GM12878 (cell line): ENCODE results near the gene SNX15.

Experiments used
- CHD4 ChIP-seq: fragments of 200-600 bp; sonication (generic); IDR thresholded peaks from 2 replicates; pipeline ENCODE4 v1.6.1; 2016; ENCODE audit warnings: mild to moderate bottlenecking
- EZH2 ChIP-seq: IDR thresholded peaks from 2 replicates; pipeline ENCODE4 v1.6.1; 2012; ENCODE audit warnings: low read depth, mild to moderate bottlenecking, control low read depth, inconsistent platforms, low read length, borderline replicate concordance; ENCODE audit not compliant: control insufficient read depth
- JUNB ChIP-seq: IDR thresholded peaks from 2 replicates; pipeline ENCODE4 v1.6.1; 2016; ENCODE audit warnings: antibody characterized with exemption, mild to moderate bottlenecking
- POLR2A ChIP-seq: IDR thresholded peaks from 2 replicates; pipeline ENCODE4 v1.6.1; 2011; ENCODE audit warnings: low read depth, mild to moderate bottlenecking, low read length
- ZNF274 ChIP-seq: IDR thresholded peaks from one replicate; pipeline ENCODE4 v1.8.0; 2011; ENCODE audit not compliant: insufficient read length, insufficient read depth
- TF ChIP-seq, protein P1 (sequence below): IDR thresholded peaks from 2 replicates; pipeline ENCODE4 v1.6.1; 2012; ENCODE audit warnings: low read depth, low read length, improper control_type of control experiment
- TF ChIP-seq, protein P2 (sequence below), 3 experiments: IDR thresholded peaks in 2 of 3; conservative IDR thresholded peaks in 1 of 3; 2 replicates each; pipeline ENCODE4 v1.5.1; 2011; ENCODE audit warnings: low read depth in 3 of 3, low read length in 3 of 3, mild to moderate bottlenecking in 3 of 3, control low read depth in 2 of 3, moderate library complexity in 2 of 3, inconsistent platforms in 1 of 3, mixed read lengths in 1 of 3; ENCODE audit not compliant: control insufficient read depth in 2 of 3, insufficient read depth in 1 of 3; ENCODE audit errors: extremely low read depth in 1 of 3
- TF ChIP-seq, protein P3 (sequence below): IDR thresholded peaks from 2 replicates; pipeline ENCODE4 v1.6.1; 2012; ENCODE audit warnings: low read depth, low read length, improper control_type of control experiment

DNA sequence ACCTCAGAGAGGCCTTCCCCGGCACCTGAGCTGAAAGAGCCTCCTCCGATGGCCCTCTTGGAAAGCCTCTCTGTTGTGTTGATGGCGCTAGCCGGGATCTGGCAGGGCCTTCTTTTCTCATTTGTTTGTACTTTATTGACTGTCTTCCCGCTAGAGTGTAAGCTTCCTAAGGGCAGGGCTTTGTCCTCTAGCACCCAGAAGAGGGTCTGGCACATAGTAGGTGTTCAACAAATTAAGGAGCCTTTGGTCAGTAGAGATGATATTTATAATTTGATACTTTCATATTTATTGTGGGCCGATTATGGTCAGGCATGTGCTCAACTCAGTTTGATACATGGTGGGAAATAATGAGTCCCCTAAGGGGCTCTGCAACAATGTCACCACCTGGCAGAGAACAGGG, 9.3 kb upstream of the SNX15 start:
- no peak for TF ChIP-seq JUNB
- TF ChIP-seq, protein P1, sequence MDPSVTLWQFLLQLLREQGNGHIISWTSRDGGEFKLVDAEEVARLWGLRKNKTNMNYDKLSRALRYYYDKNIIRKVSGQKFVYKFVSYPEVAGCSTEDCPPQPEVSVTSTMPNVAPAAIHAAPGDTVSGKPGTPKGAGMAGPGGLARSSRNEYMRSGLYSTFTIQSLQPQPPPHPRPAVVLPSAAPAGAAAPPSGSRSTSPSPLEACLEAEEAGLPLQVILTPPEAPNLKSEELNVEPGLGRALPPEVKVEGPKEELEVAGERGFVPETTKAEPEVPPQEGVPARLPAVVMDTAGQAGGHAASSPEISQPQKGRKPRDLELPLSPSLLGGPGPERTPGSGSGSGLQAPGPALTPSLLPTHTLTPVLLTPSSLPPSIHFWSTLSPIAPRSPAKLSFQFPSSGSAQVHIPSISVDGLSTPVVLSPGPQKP, result no peak
- TF ChIP-seq, protein P2, sequence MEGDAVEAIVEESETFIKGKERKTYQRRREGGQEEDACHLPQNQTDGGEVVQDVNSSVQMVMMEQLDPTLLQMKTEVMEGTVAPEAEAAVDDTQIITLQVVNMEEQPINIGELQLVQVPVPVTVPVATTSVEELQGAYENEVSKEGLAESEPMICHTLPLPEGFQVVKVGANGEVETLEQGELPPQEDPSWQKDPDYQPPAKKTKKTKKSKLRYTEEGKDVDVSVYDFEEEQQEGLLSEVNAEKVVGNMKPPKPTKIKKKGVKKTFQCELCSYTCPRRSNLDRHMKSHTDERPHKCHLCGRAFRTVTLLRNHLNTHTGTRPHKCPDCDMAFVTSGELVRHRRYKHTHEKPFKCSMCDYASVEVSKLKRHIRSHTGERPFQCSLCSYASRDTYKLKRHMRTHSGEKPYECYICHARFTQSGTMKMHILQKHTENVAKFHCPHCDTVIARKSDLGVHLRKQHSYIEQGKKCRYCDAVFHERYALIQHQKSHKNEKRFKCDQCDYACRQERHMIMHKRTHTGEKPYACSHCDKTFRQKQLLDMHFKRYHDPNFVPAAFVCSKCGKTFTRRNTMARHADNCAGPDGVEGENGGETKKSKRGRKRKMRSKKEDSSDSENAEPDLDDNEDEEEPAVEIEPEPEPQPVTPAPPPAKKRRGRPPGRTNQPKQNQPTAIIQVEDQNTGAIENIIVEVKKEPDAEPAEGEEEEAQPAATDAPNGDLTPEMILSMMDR (IDR thresholded peaks at IDR 0.05 in 2 of 3, conservative IDR thresholded peaks at IDR 0.05 in 1 of 3; ENCODE audit: control insufficient read depth in 2 of 3, extremely low read depth in 1 of 3, insufficient read depth in 1 of 3, low read depth in 3 of 3, low read length in 3 of 3), result no peak
- TF ChIP-seq EZH2, result no peak
- TF ChIP-seq, protein P3, sequence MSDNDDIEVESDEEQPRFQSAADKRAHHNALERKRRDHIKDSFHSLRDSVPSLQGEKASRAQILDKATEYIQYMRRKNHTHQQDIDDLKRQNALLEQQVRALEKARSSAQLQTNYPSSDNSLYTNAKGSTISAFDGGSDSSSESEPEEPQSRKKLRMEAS, result no peak
- no peak for TF ChIP-seq ZNF274
- TF ChIP-seq POLR2A, result no peak
- TF ChIP-seq CHD4, result no peak
